Stomach (tissue), 4 donors: Measurements from ENCODE around the gene PDE3B.

Source experiments
- CTCF ChIP-seq, 7 experiments: fragments of 450-650 bp in 4 of 7; fragments of 200-600 bp in 3 of 7; sonication (generic) in 3 of 7; IDR thresholded peaks; one replicate each; pipeline ENCODE4 v1.5.1; 2016 to 2019; ENCODE audit warnings: antibody characterized with exemption in 7 of 7, control low read depth in 2 of 7, mild to moderate bottlenecking in 1 of 7
- EP300 ChIP-seq: sonication (generic); formaldehyde crosslinking; IDR thresholded peaks from one replicate; pipeline ENCODE4 v1.6.1; 2017; ENCODE audit warnings: antibody characterized with exemption
- POLR2A ChIP-seq, 4 donors: fragments of 450-650 bp; IDR thresholded peaks; one replicate each; pipeline ENCODE4 v1.6.1; 2016; ENCODE audit warnings: antibody characterized with exemption in 4 of 4, control low read depth in 2 of 4, mild to moderate bottlenecking in 1 of 4, moderate library complexity in 1 of 4
- POLR2AphosphoS5 ChIP-seq, 3 donors: sonication (generic); formaldehyde crosslinking; IDR thresholded peaks; one replicate each; pipeline ENCODE4 v1.6.1; 2016; ENCODE audit warnings: antibody characterized with exemption in 3 of 3

GRCh38 chr11:14904745-14905103 is 261.1 kb downstream of the PDE3B start:
- no peak for TF ChIP-seq EP300
- peak in 5 of 7 experiments; percentile 76 to 93 (median 88) for TF ChIP-seq CTCF (IDR thresholded peaks at IDR 0.05)
- peak in 1 of 3 donors; percentile 10 for TF ChIP-seq POLR2AphosphoS5 (IDR thresholded peaks at IDR 0.05)
- no peak for TF ChIP-seq POLR2A (IDR thresholded peaks at IDR 0.05)
